Measurements from ENCODE around the gene POLR3B. TPM values are rescaled to one million over a fixed set of nuclear protein-coding genes. Genes with fewer than 3 reads are reported as not detected.

POLR3B gene
- total and polyA plus RNA-seq, 2 of the 8 experiments (the other 6 are each of a cell fraction or from before 2014, with no cell fraction given), result 5.0 to 13.2 TPM

DNA sequence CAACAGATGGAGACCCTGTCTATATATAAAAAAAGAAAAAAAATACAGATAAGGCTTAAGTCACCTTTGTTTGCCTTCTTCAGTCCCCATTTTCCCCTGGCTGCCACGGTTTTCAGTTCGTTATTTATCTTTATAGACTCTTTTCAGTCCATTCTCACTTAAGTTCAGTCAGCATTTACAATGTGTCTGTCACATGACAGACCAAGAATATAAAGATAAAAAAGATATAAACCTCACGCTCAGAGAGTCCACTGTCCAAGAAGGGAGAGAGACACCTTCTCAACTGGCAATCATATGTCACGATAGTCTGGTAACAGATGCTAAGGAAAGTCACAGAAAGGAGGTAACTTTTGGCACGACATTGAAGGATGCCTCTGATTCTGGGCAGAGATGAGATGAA lies 13.4 kb upstream of the POLR3B start:
- 89% methylated on average over 5 of the region's 5 CpGs; no CpG with 5 or more reads in 1 of the 2 experiments for WGBS, 2 experiments (ENCODE audit: extremely low coverage in 1 of 2, insufficient coverage in 1 of 2, insufficient read length in 1 of 2, insufficient replicate concordance in 2 of 2, low coverage in 1 of 2, low lambda C conversion rate in 2 of 2, missing lambda C conversion rate in 1 of 2)
- Histone ChIP-seq H2BK15ac (ENCODE audit: low read length) (no peak overlapping the region), H2BK5ac (ENCODE audit: low read depth, low read length) (no peak overlapping the region), H3K18ac (ENCODE audit: extremely low read depth, low read length) (no peak overlapping the region), H3K79me1 (ENCODE audit: low read depth, low read length) (no peaks in the 10 kb centered on the region), H3K27me3 (replicated peaks in 1 of 4; ENCODE audit: control insufficient read depth in 3 of 4, extremely low read depth in 1 of 4, insufficient read depth in 3 of 4, low read length in 3 of 4) (no peaks in the 10 kb centered on the region), H3K4me1 (replicated peaks in 1 of 4; ENCODE audit: control insufficient read depth in 3 of 4, insufficient read depth in 4 of 4, low read length in 3 of 4) (no peaks in the 10 kb centered on the region), H3K14ac (ENCODE audit: insufficient read length) (no peak overlapping the region), H3K4me3 (ENCODE audit: extremely low read depth in 1 of 4, insufficient read depth in 2 of 4, low read depth in 3 of 4, low read length in 4 of 4) (no peak overlapping the region), H4K5ac (ENCODE audit: insufficient read length, low read depth, low read length) (no peak overlapping the region), H3K9ac (replicated peaks in 1 of 4; ENCODE audit: extremely low read depth in 1 of 4, low read depth in 3 of 4, low read length in 3 of 4) (no peak overlapping the region), H3K36me3 (ENCODE audit: control insufficient read depth in 2 of 4, insufficient read depth in 4 of 4, low read length in 3 of 4) (no peaks in the 10 kb centered on the region), H3K9me3 (ENCODE audit: insufficient read depth in 2 of 2, low read depth in 1 of 2, low read length in 1 of 2) (no peaks in the 10 kb centered on the region), H3K23me2 (ENCODE audit: low read depth, low read length) (no peaks in the 10 kb centered on the region), H4K20me1 (replicated peaks in 1 of 2; ENCODE audit: control insufficient read depth in 1 of 2, insufficient read depth in 2 of 2, low read length in 2 of 2) (no peaks in the 10 kb centered on the region), H3K4ac (replicated peaks; ENCODE audit: insufficient read length, low read depth, low read length) (no peak overlapping the region), H3K27ac (ENCODE audit: low read depth, low read length) (no peak overlapping the region), H2BK120ac (replicated peaks; ENCODE audit: low read depth, low read length) (no peak overlapping the region), H3K79me2 (ENCODE audit: control insufficient read depth in 1 of 2, insufficient read depth in 2 of 2, low read length in 2 of 2) (no peaks in the 10 kb centered on the region), H2BK12ac (ENCODE audit: low read depth, low read length) (no peak overlapping the region), H3K23ac (ENCODE audit: insufficient read length) (no peak overlapping the region), H2AK5ac (ENCODE audit: low read depth, low read length) (no peak overlapping the region), H2BK20ac (ENCODE audit: low read length) (no peak overlapping the region), H3K56ac (replicated peaks; ENCODE audit: insufficient read length, low read depth, low read length) (no peak overlapping the region), H3K4me2 (ENCODE audit: insufficient read depth in 1 of 2, low read depth in 2 of 2, low read length in 2 of 2) (no peak overlapping the region), H4K8ac (ENCODE audit: extremely low read depth, insufficient read depth, low read length) (no peak overlapping the region), H2AFZ (ENCODE audit: low read length) (no peak overlapping the region), H4K91ac (replicated peaks; ENCODE audit: insufficient read length, low read length) (no peak overlapping the region)
- TF ChIP-seq CREB1 (IDR thresholded peaks at IDR 0.05), result no peak
- CTCF ChIA-PET (ENCODE audit: partially characterized antibody), result interaction anchor here (1.1 to 1.4 kb wide), 2 partner anchors 12 to 13 kb away, joined by 3 to 4 read pairs; partner anchors contain the start of gene POLR3B
- FAIRE-seq (no peak), DNase-seq (ENCODE audit: low read depth in 1 of 2, low spot score in 2 of 2) (no peak)
- POLR2A ChIA-PET (ENCODE audit: partially characterized antibody), result no interaction called here

All from H1 (cell line).